Stomach smooth muscle (tissue), 2 donors: Measurements from ENCODE around the gene KRABD2.

Experiments
- H3K27ac ChIP-seq: one replicate; pipeline ENCODE4 v1.7.0; 2013; ENCODE audit warnings: mild to moderate bottlenecking, low read length, inconsistent platforms
- H3K27me3 ChIP-seq, 2 donors: one replicate each; pipeline ENCODE4 v1.7.0; 2013; ENCODE audit warnings: low read length in 2 of 2; ENCODE audit not compliant: insufficient read depth in 2 of 2, control insufficient read depth in 1 of 2
- H3K36me3 ChIP-seq, 2 donors: one replicate each; pipeline ENCODE4 v1.7.0; 2013; ENCODE audit warnings: low read length in 2 of 2; ENCODE audit not compliant: control insufficient read depth in 2 of 2, insufficient read depth in 2 of 2
- H3K4me1 ChIP-seq: one replicate; pipeline ENCODE4 v1.7.0; 2013; ENCODE audit warnings: low read length; ENCODE audit not compliant: control insufficient read depth, insufficient read depth
- H3K4me3 ChIP-seq, 2 donors: one replicate each; pipeline ENCODE4 v1.7.0; 2013; ENCODE audit warnings: low read length in 2 of 2
- H3K9ac ChIP-seq, 2 donors: one replicate each; pipeline ENCODE4 v1.7.0; 2013; ENCODE audit warnings: low read length in 2 of 2, mild to moderate bottlenecking in 1 of 2
- H3K9me3 ChIP-seq, 2 donors: one replicate each; pipeline ENCODE4 v1.7.0; 2013; ENCODE audit warnings: low read length in 2 of 2; ENCODE audit not compliant: control insufficient read depth in 2 of 2
- donor health status: healthy.
- donor health status: Pancreatic carcinoma.

KRABD2 gene

GRCh38 chr17:8339540-8339939 lies 37.0 kb downstream of the KRABD2 start, which contains the start of gene ODF4:
TSS of gene ODF4 (plus strand) at chr17:8339840. CDS start at chr17:8340052, 212 bp downstream.
- Histone ChIP-seq H3K9ac (no peak within 1 kb of the TSS), H3K4me3 (no peak within 1 kb of the TSS)

GRCh38 chr17:8338753-8339140 lies 37.8 kb downstream of the KRABD2 start:
- no peaks in the 10 kb centered on the region for H3K9me3 ChIP-seq
- peaks cover 2% of the 10 kb centered on the region for H3K4me1 ChIP-seq
- no peak overlapping the region for H3K9ac ChIP-seq
- no peak overlapping the region for H3K27ac ChIP-seq
- no peaks in the 10 kb centered on the region for H3K27me3 ChIP-seq
- H3K4me3 ChIP-seq, result no peak overlapping the region
- no peaks in the 10 kb centered on the region for H3K36me3 ChIP-seq

More at GRCh38 chr17:8339540-8339939, 37.0 kb downstream of the KRABD2 start, which contains the start of gene ODF4:
- peaks cover 2% of the 10 kb centered on the region for H3K4me1 ChIP-seq
- no peaks in the 10 kb centered on the region for H3K36me3 ChIP-seq
- H3K9me3 ChIP-seq, result no peaks in the 10 kb centered on the region
- no peak within 1 kb of the TSS for H3K27ac ChIP-seq
- no peaks in the 10 kb centered on the region for H3K27me3 ChIP-seq

DNA sequence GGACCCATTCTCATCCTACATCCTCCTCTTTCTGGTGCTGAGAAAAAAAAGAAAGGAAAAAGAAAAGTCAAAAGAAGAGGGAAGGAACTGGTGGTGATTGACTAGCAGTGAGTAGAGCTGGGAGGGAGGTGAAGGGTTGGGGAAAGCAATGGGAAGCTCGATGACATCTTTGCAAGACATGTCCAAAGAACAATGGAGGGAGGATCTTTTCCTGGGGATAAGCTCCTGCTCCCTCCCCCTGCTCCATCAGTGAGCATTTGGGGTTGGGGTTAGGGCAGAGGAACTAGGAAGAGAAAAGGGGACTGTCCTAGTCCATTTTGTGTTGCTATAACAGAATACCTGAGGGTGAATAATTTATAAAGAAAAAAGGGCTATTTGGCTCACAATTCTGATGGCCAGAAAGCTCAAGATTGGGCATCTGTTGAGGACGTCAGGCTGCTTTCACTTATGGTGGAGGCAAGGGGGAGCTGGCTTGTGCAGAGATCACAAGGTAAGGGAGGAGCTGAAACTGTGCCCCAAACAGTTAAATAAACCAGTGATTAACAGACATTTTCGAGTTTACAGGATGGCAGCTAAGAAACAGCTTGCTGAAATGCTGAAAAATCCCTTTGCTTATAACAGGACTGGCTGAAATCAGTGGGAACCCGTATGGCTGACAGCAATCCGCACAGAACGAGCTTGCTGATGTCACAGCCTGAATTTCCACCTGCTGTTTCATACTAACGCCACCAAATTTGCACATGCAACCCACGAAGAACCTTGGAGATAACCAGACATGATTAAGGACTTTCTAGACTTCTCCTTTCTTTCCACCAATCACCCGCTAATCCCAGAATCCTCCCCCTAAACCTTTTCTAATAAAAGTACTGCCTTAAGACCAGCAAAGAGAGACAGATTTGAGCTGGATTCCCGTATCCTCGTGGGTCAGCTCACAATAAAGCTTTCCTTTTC lies 38.4 kb downstream of the KRABD2 start:
- H3K9ac ChIP-seq, result no peak overlapping the region
- no peaks in the 10 kb centered on the region for H3K36me3 ChIP-seq
- peaks cover 2% of the 10 kb centered on the region for H3K4me1 ChIP-seq
- H3K9me3 ChIP-seq, result no peaks in the 10 kb centered on the region
- H3K27ac ChIP-seq, result no peak overlapping the region
- peak overlapping the region in 1 of 2 donors; percentile 15 for H3K4me3 ChIP-seq
- H3K27me3 ChIP-seq, result no peaks in the 10 kb centered on the region

- H3K27ac ChIP-seq, result no peak overlapping the region
- no peaks in the 10 kb centered on the region for H3K36me3 ChIP-seq
- H3K27me3 ChIP-seq, result peaks cover 0 to 2% of the 10 kb centered on the region in 2 donors
- peaks cover 2% of the 10 kb centered on the region for H3K4me1 ChIP-seq
- no peak overlapping the region for H3K9ac ChIP-seq
- H3K9me3 ChIP-seq, result no peaks in the 10 kb centered on the region
- H3K4me3 ChIP-seq, result no peak overlapping the region
Observed at GRCh38 chr17:8333281-8333680, 43.2 kb downstream of the KRABD2 start.

DNA sequence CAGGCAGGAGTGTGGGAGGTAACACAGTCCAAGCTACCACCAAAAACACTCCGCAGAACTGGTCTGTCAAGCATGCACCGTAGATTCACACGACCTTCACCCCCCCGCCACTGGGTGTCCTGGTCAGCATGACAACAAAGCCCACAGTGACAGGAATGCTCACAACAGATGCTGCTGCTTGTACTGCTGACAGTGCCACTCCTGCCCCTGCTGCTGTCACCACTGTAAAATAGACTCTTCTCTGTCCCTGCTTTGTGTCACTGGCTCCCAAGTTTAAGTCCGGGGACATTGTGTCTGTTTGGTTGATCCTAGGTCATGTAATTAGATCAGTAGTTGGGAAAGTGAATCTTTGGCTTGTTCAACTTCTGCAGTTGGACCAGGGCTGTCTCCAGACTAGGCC lies 43.8 kb downstream of the KRABD2 start:
- no peaks in the 10 kb centered on the region for H3K4me1 ChIP-seq
- no peak overlapping the region for H3K9ac ChIP-seq
- H3K36me3 ChIP-seq, result no peaks in the 10 kb centered on the region
- no peak overlapping the region for H3K27ac ChIP-seq
- peaks cover 5 to 6% of the 10 kb centered on the region in 2 donors for H3K27me3 ChIP-seq
- no peak overlapping the region for H3K4me3 ChIP-seq
- H3K9me3 ChIP-seq, result no peaks in the 10 kb centered on the region

DNA sequence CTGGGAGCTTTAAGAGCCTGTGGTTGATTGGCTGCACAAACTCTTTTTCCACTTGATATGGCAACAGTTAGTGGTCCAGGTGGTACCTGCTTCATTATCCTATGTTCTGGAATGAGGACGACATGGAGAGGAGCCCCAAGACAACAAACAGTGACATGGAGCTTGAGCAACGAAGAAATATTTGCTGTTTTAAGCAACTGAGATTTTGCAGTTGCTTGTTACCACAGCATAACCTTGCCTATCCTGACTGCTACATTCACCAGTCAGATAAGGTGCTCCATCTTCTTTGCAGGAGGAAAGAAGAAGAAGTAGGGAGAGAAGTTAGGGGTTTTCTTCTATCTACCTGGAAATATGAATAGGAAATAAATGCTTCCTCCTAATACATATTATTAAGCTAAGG lies 44.4 kb downstream of the KRABD2 start:
- Histone ChIP-seq H3K27ac (no peak overlapping the region), H3K9me3 (no peaks in the 10 kb centered on the region), H3K4me3 (no peak overlapping the region), H3K9ac (no peak overlapping the region), H3K36me3 (no peaks in the 10 kb centered on the region), H3K4me1 (peaks cover 3% of the 10 kb centered on the region), H3K27me3 (peaks cover 8 to 11% of the 10 kb centered on the region in 2 donors)

- H3K9ac ChIP-seq, result peak overlapping the region in 1 of 2 donors; percentile 46
- no peak overlapping the region for H3K27ac ChIP-seq
- H3K9me3 ChIP-seq, result no peaks in the 10 kb centered on the region
- peaks cover 24 to 31% of the 10 kb centered on the region in 2 donors for H3K27me3 ChIP-seq
- H3K36me3 ChIP-seq, result no peaks in the 10 kb centered on the region
- peaks cover 10% of the 10 kb centered on the region for H3K4me1 ChIP-seq
- H3K4me3 ChIP-seq, result peak overlapping the region; percentile 54 to 75
Observed at GRCh38 chr17:8327303-8327649, 49.2 kb downstream of the KRABD2 start.
